NAMALWA (cell line): ENCODE data around the gene KCTD14.
A peak's percentile ranks its signal among the peaks of the same experiment; 100 is the strongest.
"Not testable (repeated sequence)": the region's sequence is repeated elsewhere in the genome, so short reads cannot be mapped to it uniquely, and the experiment has no call there.

Source experiments
- DNase-seq: peaks from one replicate; pipeline ENCODE4 v3.0.0-alpha.2; 2015; ENCODE audit warnings: low spot score

KCTD14 gene

DNA sequence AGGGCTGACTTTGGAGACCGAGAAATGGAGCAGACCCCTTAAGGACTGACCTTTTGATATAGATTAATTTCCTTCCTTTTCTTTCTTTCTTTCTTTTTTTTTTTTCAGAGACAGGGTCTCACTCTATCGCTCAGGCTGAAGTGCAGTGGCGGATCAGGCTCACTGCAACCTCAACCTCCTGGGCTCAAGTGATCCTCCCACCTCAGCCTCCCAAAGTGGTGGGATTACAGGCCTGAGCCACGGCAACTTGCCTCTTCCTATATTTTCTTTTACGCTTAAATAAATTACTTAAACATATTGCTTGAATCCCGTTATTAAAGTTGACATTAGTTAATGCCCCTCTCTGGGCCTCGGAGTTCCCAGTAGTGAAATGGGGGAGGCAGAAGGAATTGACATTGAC lies 350 bp upstream of the KCTD14 start:
- no peak for DNase-seq

DNA sequence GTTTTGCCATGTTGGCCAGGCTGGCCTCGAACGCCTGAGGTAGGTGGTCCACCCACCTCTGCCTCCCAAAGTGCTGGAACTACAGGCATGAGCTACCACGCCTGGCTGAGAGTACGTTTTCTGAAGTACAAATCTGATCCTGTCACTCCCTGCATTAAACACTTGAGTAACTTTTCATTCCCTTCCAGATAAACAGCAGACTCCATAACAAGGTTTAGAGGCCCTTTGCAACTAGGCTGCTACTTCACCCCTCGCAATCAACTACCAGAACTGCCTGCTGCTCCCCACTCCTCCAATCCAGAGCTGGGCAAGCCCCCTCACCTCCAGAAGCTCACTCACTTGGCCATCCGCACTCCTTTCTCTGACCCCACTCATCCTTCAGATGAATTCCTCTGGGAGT lies 1.5 kb downstream of the KCTD14 start:
- DNase-seq = no peak

DNA sequence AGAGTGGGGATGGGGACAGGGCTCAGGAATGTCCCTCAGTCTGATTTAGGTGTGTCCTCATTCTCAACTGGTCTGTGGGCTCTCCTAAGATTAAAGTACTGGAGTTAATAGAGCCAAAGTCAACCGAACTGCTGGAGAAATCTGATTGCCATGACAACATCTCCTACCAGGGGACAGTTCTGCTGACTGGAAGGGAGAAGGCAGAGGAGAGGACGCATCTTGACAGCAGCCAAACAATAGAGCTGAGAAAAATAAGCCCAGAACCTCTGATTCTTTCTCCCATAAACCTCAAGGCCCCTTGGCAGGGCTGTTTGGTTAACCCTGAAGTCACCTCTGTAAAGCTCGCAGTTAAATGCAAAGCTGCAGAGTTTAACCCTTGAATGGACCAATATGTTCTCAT lies 2.8 kb downstream of the KCTD14 start:
- DNase-seq = no peak

DNA sequence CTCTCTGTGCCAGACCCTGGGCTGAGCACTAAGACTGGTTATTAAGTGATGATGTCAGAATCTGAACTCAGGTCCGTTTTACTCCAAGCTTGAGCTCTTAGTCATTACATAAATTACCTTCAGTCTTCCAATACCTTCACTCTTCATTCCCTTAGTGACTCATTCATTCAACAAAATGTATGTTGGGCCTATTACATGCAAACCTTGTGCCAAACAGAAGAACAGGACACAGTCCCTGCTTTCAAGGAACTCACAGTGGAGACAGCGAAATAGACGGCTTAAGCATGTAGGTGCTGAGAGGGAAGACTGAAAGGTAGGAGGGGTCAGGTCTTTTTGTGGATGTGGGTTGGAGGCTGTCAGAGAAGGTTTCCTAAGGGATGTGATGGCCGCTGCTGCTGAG lies 3.3 kb downstream of the KCTD14 start:
- no peak for DNase-seq

DNA sequence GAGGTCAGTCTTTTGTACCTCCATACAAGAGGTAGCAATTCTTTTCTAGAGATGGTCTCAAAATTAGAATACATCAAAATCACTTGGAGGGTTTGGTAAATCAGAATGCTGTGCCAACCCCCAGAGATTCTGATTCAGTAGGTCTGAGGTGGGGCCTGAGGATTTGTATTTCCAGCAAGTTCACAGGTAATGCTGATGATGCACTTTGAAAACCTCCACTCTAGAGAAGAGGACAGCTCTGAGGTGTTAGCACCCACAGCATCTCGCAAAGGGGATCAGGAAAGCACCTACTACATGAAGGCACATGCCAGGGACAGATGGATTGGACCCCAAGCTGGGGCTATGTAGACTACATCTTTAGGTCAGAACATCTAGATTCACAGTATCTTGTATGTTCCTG lies 7.2 kb downstream of the KCTD14 start:
- DNase-seq = no peak

DNA sequence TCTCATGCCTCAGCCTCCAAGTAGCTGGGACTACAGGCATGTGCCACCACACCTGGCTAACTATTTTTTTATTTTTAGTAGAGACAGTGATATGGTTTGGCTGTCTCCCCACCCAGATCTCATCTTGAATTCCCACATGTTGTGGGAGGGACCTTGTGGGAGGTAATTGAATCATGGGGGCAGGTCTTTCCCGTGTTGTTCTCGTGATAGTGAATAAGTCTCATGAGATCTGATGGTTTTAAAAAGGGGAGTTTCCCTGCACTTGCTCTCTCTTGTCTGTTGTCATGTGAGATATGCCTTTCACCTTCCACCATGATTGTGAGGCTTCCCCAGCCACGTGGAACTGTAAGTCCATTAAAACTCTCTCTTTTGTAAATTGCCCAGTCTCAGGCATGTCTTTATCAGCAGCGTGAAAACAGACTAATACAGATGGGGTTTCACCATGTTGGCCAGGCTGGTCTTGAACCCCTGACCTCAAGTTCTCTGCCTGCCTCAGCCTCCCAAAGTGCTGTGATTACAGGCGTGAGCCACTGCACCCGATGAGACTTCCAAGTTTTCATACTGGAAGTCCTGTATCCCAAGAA lies 8.0 kb downstream of the KCTD14 start:
- not testable (repeated sequence) for DNase-seq

DNA sequence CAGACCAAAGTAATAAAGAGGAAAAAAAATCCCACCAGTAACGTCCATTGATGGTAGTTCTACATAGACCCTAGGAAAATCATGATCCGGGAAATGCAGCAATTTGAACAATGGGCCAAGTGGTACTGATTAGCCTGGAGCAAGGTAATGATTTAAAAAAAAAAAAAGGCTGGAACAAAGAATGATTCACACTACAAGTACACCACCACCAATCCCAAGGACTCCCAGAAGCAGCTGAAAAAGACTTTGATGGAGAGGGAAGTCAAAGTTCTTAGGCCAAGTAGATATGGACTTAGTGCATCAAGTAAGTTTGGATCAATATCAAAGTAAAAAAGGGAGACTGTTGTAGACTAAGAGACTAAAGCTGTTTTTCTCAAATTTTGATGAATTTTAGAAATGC lies 11.8 kb downstream of the KCTD14 start:
- DNase-seq = no peak

DNA sequence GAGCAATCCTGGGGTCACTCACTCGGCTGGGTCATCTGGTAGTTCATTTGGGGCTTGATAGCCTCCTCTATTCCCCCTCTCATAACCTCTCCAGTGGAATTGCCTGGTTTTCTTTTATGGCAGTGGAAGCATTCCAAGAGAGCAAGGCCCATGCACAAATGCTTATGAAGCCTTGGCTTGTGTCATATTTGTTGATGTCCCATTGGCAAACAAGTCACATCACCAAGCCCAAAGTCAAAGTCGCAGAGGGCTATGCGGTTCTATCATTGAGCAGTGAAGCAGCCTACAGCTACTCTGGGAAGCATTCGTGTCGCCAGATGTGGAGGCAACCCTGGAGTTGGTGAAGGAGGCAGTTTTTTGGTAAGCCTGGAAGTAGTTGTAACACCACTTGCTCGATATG lies 12.3 kb downstream of the KCTD14 start:
- no peak for DNase-seq

DNA sequence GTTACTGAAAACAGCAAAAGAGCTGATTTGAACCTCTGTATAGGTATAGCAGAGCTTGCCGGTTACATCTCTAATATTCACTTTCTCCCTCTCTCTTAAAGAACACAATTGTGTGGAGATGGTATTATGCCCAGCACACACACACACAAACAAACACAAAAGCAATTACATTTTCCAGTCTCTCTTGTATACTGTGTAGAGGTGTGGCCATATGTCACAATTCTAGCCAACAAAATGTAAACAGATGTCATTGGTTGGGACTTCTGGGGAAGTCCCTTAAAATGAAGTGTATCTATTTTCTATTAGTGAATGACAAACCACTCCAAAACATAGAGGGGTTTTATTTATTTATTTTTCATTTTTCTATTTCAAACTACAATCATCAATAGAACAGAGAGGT lies 12.8 kb downstream of the KCTD14 start:
- DNase-seq = no peak

DNA sequence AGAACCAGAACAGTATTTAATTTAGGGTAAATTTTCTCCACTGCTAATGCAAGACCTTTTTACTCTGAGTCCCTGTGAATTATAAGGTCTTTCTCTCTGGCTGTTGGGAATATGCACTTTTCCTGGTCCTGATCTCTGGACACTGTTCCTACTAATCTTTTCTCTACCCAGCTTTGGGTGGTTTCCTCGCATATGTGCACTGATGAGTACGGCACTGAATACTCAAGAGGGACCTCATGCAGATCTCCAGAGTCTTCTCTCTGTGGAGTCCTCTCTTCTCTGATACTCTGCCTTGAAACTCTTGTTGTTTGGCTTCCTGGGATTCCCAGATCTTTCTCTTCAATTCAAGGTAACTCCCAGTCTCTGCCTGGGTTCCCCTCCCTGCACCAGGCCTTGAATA lies 14.0 kb downstream of the KCTD14 start:
- DNase-seq = no peak

DNA sequence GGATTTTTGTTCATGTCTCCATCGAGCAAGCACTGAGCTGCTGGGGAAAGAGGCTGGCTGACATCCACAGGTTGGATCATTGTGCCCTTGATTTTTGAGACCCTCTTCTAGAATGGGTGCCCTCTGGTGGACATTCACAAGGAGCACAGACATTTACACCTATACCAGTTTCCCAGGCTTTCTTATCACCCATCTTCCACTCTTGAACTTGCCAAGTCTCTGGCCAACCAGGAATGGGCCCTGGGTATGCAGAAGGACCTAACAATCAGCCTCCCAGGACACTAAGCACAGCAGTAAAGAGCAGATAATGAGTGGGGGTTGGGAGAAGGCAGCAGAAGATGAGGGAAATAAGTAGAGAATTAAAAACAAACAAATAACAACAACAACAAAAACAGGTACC lies 22.9 kb downstream of the KCTD14 start:
- peak; percentile 79 for DNase-seq

DNA sequence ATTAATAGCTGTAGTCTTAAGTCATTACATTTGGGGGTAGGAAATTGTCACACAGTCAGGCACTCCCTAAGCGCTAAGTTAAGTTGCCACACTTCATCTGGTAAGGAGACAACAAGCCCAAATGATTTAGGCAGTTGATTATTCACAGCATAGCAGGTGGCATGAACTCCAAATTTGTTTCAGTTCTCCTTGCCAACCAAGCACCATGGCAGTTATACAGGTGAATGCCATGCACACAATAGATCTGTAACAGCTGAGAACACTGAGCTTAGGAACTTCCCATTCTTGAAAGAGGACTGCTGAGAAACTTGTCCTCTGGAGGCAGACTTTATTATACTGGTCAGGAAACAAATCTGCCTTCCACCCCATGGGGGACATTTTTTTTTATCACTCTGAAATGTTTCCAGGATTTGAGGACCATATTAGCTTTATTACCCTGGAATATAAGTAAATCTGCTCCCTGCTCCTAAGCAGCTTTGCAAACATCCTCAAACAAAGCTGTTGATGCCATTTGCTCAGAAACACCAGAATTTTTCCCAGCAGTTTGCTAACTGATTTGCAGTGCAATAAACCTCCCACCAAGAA lies 23.5 kb downstream of the KCTD14 start:
- DNase-seq = no peak

DNA sequence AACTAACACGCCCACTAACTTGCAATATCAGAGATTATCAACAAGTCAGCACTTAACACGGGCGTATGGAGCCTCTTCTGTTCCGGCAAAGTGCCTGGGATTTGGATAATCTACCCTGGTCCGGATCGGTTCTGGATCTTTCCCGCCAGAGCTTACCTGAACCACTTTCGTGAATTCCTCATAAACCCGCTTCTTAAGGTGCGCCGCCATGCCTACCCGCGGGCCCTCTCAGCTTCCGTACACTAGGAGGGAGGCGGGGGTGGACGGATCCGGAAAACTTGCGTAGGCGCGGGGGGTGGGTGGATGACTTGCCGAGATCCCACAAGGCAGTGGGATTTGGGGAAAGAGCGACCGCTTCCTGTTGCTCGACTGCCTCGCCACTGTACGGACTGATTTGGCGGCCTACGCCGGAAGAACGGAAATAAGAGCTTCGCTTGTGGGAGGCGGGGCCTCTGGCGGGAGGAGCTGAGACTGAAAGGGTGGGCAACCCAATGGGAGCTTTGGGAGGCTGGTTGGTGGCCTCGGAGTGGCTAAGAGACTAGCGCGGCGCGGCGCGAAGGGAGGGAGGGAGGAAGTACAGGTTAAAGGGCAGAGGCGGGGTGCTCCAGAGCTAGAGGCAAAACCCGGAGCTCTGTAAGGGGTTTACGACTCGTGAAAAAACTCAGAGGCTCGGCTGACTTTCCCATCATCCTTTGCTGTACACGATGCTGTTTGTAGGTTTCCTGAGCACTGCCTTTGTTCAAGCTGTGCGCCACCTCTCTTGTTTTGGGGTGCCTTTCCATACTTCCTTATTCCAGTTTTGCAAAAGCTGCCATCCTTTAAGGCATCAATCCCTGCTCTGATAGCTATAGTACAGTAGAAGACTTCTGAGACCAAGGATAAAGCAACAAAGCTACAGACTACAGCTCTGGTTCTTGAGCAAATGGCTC lies 28.4 kb downstream of the KCTD14 start, which contains the start of gene INTS4:
INTS4 (minus strand) TSS at position 235 of the 929 bp plus-strand sequence; CDS start at position 210, 25 bp downstream.
- peak; percentile 99 for DNase-seq

DNA sequence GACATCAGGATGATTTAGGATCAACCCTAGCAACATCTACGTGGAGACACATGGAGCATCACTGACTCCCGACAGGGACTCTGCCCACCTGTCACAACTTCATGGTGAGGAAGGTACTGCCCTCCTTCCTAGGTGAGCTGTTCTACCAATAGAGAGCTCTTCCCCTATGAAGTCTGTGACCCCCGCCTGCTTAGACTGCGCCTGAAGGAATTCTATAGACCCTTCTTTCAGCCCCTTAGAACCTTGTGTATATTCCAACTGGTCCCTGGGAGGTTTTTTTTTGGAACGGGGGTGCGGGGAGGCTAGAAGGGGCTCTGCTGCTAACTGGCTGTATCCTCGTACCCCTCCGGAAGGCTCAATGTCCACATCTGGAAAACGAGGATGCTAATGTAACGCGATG lies 29.2 kb downstream of the KCTD14 start:
- peak; percentile 24 for DNase-seq

DNA sequence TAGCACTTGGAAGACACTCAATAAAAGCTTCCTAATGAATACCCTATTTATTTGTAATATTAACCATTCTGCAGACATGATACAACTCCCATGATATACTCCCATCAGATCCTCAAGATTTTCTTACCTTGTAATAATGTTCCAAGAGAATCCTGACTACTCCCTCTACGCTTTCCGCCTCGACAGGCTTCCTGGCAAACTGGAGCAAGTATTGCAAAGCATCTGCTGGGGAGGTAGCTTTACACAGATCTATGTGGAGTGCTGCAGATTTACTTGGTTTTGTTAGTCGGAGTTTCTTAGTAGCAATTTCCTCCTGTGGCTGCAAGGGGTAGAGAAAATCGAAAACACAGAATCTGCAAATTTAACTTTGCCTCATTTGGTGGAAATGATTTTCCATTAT lies 32.1 kb downstream of the KCTD14 start:
- no peak for DNase-seq

DNA sequence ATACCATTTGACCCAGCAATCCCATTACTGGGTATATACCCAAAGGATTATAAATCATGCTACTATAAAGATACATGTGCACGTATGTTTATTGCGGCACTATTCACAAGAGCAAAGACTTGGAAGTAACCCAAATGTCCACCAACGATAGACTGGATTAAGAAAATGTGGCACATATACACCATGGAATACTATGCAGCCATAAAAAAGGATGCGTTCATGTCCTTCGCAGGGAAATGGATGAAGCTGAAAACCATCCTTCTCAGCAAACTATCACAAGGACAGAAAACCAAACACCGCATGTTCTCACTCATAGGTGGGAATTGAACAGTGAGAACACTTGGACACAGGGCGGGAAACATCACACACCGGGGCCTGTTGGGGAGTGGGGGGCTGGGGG lies 36.6 kb downstream of the KCTD14 start:
- not testable (repeated sequence) for DNase-seq

DNA sequence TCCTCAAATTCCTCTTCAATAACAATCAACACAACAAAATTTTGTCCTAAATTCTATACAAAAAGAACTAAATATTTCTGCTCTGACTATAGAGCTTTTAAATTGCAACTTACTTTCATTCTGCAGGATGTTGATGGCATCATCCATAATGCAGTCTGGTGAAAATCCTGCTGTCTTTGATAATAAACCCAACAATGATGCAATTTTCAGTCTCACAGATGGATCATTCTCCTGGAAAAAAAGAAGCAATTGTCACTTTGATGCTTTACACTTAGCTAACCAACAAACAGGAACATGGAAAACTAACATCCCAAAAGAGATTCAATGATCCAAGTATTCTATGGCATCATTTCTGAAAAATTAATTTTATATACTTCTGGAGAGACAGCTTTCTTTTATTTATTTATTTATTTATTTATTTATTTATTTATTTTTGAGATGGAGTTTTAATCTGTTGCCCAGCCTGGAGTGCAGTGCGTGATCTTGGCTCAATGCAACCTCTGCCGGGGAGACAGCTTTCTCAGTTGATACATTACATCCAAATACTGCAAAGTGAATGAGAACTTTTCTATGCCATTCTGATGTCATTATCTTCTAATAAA lies 41.6 kb downstream of the KCTD14 start:
- no peak for DNase-seq

DNA sequence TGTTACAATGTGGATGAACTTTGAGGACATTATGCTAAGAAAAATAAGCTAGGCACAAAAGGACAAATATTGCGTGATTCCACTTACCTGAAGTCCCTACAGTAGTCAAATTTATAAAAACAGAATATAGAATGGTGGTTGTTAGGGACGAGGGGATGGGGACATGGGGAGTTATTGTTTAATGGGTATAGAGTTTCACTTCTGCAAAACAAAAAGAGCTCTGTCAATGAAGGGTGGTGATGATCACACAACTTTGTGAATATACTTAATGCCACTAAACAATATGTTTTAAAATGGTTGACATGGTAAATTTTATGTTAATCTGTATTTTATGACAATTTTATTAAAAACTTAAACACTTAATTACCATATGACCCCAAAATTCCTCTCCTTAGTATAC lies 54.7 kb downstream of the KCTD14 start:
- peak; percentile 16 for DNase-seq

DNA sequence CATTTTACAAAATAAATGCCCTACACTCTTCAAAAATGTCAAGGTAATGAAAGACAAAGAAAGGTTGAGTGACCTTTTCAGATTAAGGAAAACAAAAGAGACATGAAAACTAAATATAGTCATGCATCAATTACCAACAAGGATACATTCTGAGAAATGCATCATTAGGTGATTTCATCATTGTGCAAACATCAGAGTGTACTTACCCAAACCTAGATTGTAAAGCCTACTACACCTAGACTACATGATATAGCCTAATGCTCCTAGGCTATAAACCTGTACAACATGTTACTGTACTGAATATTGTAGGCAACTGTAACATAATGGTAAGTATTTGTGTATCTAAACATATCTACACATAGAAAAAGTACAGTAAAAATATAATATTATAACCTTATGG lies 55.3 kb downstream of the KCTD14 start:
- no peak for DNase-seq

DNA sequence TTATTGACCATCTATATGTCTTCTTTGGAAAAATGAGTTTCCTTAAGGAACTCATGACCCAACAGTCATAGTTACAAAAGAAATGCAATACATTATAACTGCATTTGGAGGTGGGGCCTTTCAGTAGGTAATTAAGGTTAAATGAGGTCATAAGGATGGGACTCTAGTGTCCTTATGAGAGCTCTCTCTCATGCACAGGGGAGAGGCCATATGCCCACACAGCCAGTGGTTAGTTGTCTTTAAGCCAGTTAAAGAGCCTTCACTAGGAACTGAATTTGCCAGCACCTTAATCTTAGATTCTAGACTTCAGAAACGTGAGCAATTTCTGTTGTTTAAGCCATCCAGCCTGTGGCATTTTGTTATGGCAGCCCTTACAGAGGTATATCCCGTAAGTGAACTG lies 56.0 kb downstream of the KCTD14 start:
- no peak for DNase-seq

DNA sequence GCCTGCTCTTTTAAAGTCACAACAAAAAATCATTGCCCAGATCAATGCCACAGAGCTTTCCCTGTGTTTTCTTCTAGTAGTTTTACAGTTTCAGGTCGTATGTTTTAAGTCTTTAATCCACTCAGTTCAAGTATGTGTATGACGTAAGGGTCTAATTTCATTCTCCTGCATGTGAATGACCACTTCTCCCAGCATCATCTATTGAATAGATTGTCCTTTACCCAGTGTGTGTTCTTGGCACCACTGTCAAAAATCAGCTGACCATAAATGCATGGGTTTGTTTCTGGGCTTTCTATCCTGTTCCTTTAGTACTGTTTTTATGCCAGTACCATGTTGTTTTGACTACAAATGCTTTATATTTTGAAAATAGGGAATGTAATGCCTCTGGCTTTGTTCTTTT lies 56.7 kb downstream of the KCTD14 start:
- no peak for DNase-seq
